SK-N-SH (cell line): Measurements from ENCODE around the gene SPTSSB. TPM values are rescaled to one million over a fixed set of nuclear protein-coding genes. Genes with fewer than 3 reads are reported as not detected.

Experiments used
- CTCF ChIA-PET: fragments of 300-600, 350-600 bp; formaldehyde crosslinking; extraction: SDS; loops from one replicate; lab custom pipeline; 2021; lab: Yijun Ruan, JAX
- POLR2A ChIA-PET: fragments of 350-600 bp; sonication (Branson Sonifier 250); formaldehyde crosslinking; extraction: SDS; loops from one replicate; lab custom pipeline; 2020; ENCODE audit warnings: antibody characterized with exemption, inconsistent platforms; lab: Yijun Ruan, JAX
- DNase-seq: peaks from one replicate; pipeline ENCODE4 v3.0.0; 2012
- H2AFZ ChIP-seq: fragments of 200-600 bp; sonication (generic); 2 replicates; pipeline ENCODE4 v1.8.1; 2016; ENCODE audit warnings: antibody characterized with exemption, mild to moderate bottlenecking, low read depth
- H3F3A ChIP-seq: fragments of 200-600 bp; sonication (generic); replicated peaks from 2 replicates; pipeline ENCODE3; 2016; ENCODE audit warnings: antibody characterized with exemption, mild to moderate bottlenecking; ENCODE audit not compliant: insufficient read depth
- H3K27ac ChIP-seq, 2 experiments: fragments of 200-500 bp in 1 of 2; fragments of 200-600 bp in 1 of 2; sonication (Bioruptor generic) in 1 of 2; sonication (generic), shearing (Covaris generic) in 1 of 2; 2 replicates each; pipeline versions ENCODE4 v1.5.1 to v1.6.1; 2014 to 2016; ENCODE audit warnings: low read depth in 2 of 2, inconsistent platforms in 1 of 2, low read length in 1 of 2, mild to moderate bottlenecking in 1 of 2, mixed read lengths in 1 of 2
- H3K27me3 ChIP-seq: fragments of 200-600 bp; sonication (generic), shearing (Covaris generic); 2 replicates; pipeline ENCODE4 v1.6.1; 2016; ENCODE audit warnings: mixed run types; ENCODE audit not compliant: insufficient read depth
- H3K36me3 ChIP-seq, 2 experiments: fragments of 200-500 bp in 1 of 2; fragments of 200-600 bp in 1 of 2; sonication (Bioruptor generic) in 1 of 2; sonication (generic) in 1 of 2; replicated peaks in 1 of 2; 2 replicates each; pipeline versions ENCODE3 to v1.5.1; 2014 to 2016; ENCODE audit warnings: low read length in 1 of 2, mild to moderate bottlenecking in 1 of 2; ENCODE audit not compliant: insufficient read depth in 2 of 2, control insufficient read depth in 1 of 2
- H3K4me1 ChIP-seq, 2 experiments: fragments of 200-500 bp in 1 of 2; fragments of 200-600 bp in 1 of 2; sonication (Bioruptor generic) in 1 of 2; sonication (generic), shearing (Covaris generic) in 1 of 2; 2 replicates each; pipeline versions ENCODE4 v1.5.1 to v1.6.1; 2014 to 2016; ENCODE audit warnings: low read depth in 1 of 2, low read length in 1 of 2, mixed run types in 1 of 2; ENCODE audit not compliant: insufficient read depth in 2 of 2, control insufficient read depth in 1 of 2
- H3K4me2 ChIP-seq: fragments of 200-600 bp; sonication (generic), shearing (Covaris generic); 2 replicates; pipeline ENCODE4 v1.6.1; 2017; ENCODE audit warnings: mixed run types
- H3K4me3 ChIP-seq, 2 experiments: fragments of 200-500 bp in 1 of 2; fragments of 200-600 bp in 1 of 2; sonication (Bioruptor generic) in 1 of 2; sonication (generic), shearing (Covaris generic) in 1 of 2; 2 replicates each; pipeline versions ENCODE4 v1.5.1 to v1.8.1; 2014 to 2016; ENCODE audit warnings: low read depth in 2 of 2, inconsistent platforms in 1 of 2, low read length in 1 of 2, mild to moderate bottlenecking in 1 of 2, mixed read lengths in 1 of 2, moderate library complexity in 1 of 2
- H3K79me2 ChIP-seq: fragments of 200-600 bp; sonication (generic); 2 replicates; pipeline ENCODE4 v1.8.1; 2017; ENCODE audit warnings: mild to moderate bottlenecking; ENCODE audit not compliant: insufficient read depth
- H3K9ac ChIP-seq: fragments of 200-600 bp; sonication (generic); 2 replicates; pipeline ENCODE4 v1.6.1; 2017; ENCODE audit warnings: mixed run types
- H3K9me2 ChIP-seq: fragments of 200-600 bp; sonication (generic); 2 replicates; pipeline ENCODE4 v1.6.1; 2017; ENCODE audit warnings: mixed run types
- H3K9me3 ChIP-seq: fragments of 200-600 bp; sonication (generic); 2 replicates; pipeline ENCODE4 v1.6.1; 2017; ENCODE audit warnings: mixed run types, mild to moderate bottlenecking, moderate library complexity
- H4K20me1 ChIP-seq: fragments of 200-600 bp; sonication (generic); 2 replicates; pipeline ENCODE4 v1.6.1; 2017; ENCODE audit warnings: mild to moderate bottlenecking, mixed run types; ENCODE audit not compliant: insufficient read depth
- CHD2 ChIP-seq: fragments of 150-350 bp; IDR thresholded peaks from 2 replicates; pipeline ENCODE4 v1.6.1; 2018; ENCODE audit warnings: low read length; ENCODE audit not compliant: partially characterized antibody
- ELF1 ChIP-seq: IDR thresholded peaks from 2 replicates; pipeline ENCODE4 v1.4.0; 2012
- EP300 ChIP-seq, 2 experiments: IDR thresholded peaks; 2 replicates each; pipeline versions ENCODE4 v1.4.0 to v1.6.1; 2012; ENCODE audit warnings: borderline replicate concordance in 1 of 2, low read depth in 1 of 2, low read length in 1 of 2
- FOSL2 ChIP-seq: IDR thresholded peaks from 2 replicates; pipeline ENCODE4 v1.4.0; 2012; ENCODE audit warnings: low read depth, mild to moderate bottlenecking, moderate library complexity, borderline replicate concordance
- FOXJ3 ChIP-seq: sonication (generic); formaldehyde crosslinking; IDR thresholded peaks from 2 replicates; pipeline ENCODE4 v1.5.1; 2020; ENCODE audit warnings: mild to moderate bottlenecking, missing genetic modification reagents
- FOXM1 ChIP-seq: IDR thresholded peaks from 2 replicates; pipeline ENCODE4 v1.4.0; 2012; ENCODE audit warnings: low read depth, mild to moderate bottlenecking
- GABPA ChIP-seq: IDR thresholded peaks from 2 replicates; pipeline ENCODE4 v1.4.0; 2012; ENCODE audit warnings: low read depth, mild to moderate bottlenecking
- JUND ChIP-seq: IDR thresholded peaks from 2 replicates; pipeline ENCODE4 v1.4.0; 2012
- MAX ChIP-seq: IDR thresholded peaks from 2 replicates; pipeline ENCODE4 v1.4.0; 2012; ENCODE audit warnings: low read depth
- MXI1 ChIP-seq: IDR thresholded peaks from 2 replicates; pipeline ENCODE4 v1.6.1; 2012; ENCODE audit warnings: mild to moderate bottlenecking, low read depth, low read length, improper control_type of control experiment
- POLR2AphosphoS5 ChIP-seq: IDR thresholded peaks from 2 replicates; pipeline ENCODE4 v1.6.1; 2012; ENCODE audit warnings: low read depth, low read length
- REST ChIP-seq: IDR thresholded peaks from 2 replicates; pipeline ENCODE4 v1.6.1; 2012; ENCODE audit warnings: mild to moderate bottlenecking, low read depth, low read length, moderate library complexity
- SMC3 ChIP-seq: IDR thresholded peaks from 2 replicates; pipeline ENCODE4 v1.6.1; 2012; ENCODE audit warnings: low read depth, low read length, improper control_type of control experiment
- TEAD4 ChIP-seq: IDR thresholded peaks from 2 replicates; pipeline ENCODE4 v1.4.0; 2012; ENCODE audit warnings: mild to moderate bottlenecking, borderline replicate concordance; ENCODE audit not compliant: insufficient read depth
- USF2 ChIP-seq: fragments of 150-350 bp; IDR thresholded peaks from 2 replicates; pipeline ENCODE4 v1.6.1; 2017; ENCODE audit warnings: antibody characterized with exemption, low read length, low read depth, borderline replicate concordance
- WGBS: methylation state at CpG from one replicate; pipeline ENCODE4 v1.1.6; 2017; ENCODE audit warnings: low lambda C conversion rate; 5-methylcytosine and 5-hydroxymethylcytosine counted together
- polyA plus RNA-seq, 3 experiments: library from polyadenylated mRNA; depleted of rRNA; stranded (reverse); fragments of >200 nt; gene quantifications; 2 replicates each; pipeline ENCODE4 v1.2.3, GENCODE V29; 2012
- TF ChIP-seq, protein P1 (sequence below): IDR thresholded peaks from 2 replicates; pipeline ENCODE4 v1.4.0; 2012; ENCODE audit warnings: low read depth, borderline replicate concordance
- TF ChIP-seq, protein P2 (sequence below): fragments of 150-350 bp; IDR thresholded peaks from 2 replicates; pipeline ENCODE4 v1.6.1; 2016; ENCODE audit warnings: mild to moderate bottlenecking, low read depth, low read length
- TF ChIP-seq, protein P3 (sequence below): fragments of 200-600 bp; sonication (generic); IDR thresholded peaks from 2 replicates; pipeline ENCODE4 v1.6.1; 2017; ENCODE audit warnings: antibody characterized with exemption, mild to moderate bottlenecking, moderate library complexity

Gene SPTSSB
- polyA plus RNA-seq, 1 of the 3 experiments (the other 2 are of a cell fraction): 0.07 TPM

DNA sequence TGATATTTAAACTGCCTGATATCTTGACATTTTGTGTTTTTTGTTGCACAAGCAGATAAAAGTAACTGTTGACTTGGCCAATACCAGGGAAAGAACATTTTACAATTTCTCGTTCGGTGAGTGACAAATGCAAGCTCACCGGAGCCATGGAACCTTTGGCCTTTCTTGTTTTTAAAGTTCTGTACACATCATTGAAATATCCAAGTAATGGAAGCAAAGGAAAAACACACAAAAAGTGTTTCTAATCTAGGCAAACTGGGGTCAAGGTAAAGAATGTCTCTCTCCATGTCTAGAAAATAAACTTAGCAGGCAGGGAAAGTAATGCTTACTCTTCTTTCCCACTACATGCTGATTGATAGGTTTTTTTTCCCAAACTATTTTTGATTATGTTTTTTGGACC, 27.8 kb downstream of the SPTSSB start:
- CTCF ChIA-PET: interaction anchor here (1.5 kb wide), 1 partner anchor 17 kb away, joined by 3 read pairs; no protein-coding TSS in a partner anchor
- POLR2A ChIA-PET: no interaction called here

GRCh38 chr3:161342629-161343028, 28.7 kb downstream of the SPTSSB start:
- POLR2A ChIA-PET: no interaction called here
- TF ChIP-seq FOXM1 (no peak), USF2 (no peak), MXI1 (no peak), FOSL2 (no peak), CHD2 (no peak), JUND (no peak), TEAD4 (no peak), REST (no peak), SMC3 (no peak), MAX (no peak)
- TF ChIP-seq, protein P1, sequence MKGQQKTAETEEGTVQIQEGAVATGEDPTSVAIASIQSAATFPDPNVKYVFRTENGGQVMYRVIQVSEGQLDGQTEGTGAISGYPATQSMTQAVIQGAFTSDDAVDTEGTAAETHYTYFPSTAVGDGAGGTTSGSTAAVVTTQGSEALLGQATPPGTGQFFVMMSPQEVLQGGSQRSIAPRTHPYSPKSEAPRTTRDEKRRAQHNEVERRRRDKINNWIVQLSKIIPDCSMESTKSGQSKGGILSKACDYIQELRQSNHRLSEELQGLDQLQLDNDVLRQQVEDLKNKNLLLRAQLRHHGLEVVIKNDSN: no peak

More for the DNA sequence above, 27.8 kb downstream of the SPTSSB start:
- no peaks in the 10 kb centered on the region for H3F3A ChIP-seq
- H3K79me2 ChIP-seq: no peaks in the 10 kb centered on the region
- no peak overlapping the region for H3K9ac ChIP-seq
- H3K27me3 ChIP-seq: no peaks in the 10 kb centered on the region
- H2AFZ ChIP-seq: no peak overlapping the region
- H3K9me2 ChIP-seq: no peaks in the 10 kb centered on the region
- TF ChIP-seq GABPA (no peak), POLR2AphosphoS5 (no peak), ELF1 (no peak), MAX (no peak), FOXJ3 (CRISPR knock-in tag) (no peak), SMC3 (no peak), EP300 (IDR thresholded peaks at IDR 0.05; ENCODE audit: borderline replicate concordance in 1 of 2, low read depth in 1 of 2, low read length in 1 of 2) (no peak), TEAD4 (no peak)
- TF ChIP-seq, protein P2, sequence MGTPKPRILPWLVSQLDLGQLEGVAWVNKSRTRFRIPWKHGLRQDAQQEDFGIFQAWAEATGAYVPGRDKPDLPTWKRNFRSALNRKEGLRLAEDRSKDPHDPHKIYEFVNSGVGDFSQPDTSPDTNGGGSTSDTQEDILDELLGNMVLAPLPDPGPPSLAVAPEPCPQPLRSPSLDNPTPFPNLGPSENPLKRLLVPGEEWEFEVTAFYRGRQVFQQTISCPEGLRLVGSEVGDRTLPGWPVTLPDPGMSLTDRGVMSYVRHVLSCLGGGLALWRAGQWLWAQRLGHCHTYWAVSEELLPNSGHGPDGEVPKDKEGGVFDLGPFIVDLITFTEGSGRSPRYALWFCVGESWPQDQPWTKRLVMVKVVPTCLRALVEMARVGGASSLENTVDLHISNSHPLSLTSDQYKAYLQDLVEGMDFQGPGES: no peak
- TF ChIP-seq, protein P3, sequence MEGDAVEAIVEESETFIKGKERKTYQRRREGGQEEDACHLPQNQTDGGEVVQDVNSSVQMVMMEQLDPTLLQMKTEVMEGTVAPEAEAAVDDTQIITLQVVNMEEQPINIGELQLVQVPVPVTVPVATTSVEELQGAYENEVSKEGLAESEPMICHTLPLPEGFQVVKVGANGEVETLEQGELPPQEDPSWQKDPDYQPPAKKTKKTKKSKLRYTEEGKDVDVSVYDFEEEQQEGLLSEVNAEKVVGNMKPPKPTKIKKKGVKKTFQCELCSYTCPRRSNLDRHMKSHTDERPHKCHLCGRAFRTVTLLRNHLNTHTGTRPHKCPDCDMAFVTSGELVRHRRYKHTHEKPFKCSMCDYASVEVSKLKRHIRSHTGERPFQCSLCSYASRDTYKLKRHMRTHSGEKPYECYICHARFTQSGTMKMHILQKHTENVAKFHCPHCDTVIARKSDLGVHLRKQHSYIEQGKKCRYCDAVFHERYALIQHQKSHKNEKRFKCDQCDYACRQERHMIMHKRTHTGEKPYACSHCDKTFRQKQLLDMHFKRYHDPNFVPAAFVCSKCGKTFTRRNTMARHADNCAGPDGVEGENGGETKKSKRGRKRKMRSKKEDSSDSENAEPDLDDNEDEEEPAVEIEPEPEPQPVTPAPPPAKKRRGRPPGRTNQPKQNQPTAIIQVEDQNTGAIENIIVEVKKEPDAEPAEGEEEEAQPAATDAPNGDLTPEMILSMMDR: no peak
- whole genome bisulfite sequencing: 80% methylated on average over 3 of the region's 3 CpGs
- no peaks in the 10 kb centered on the region for H3K36me3 ChIP-seq
- no peak overlapping the region for H3K4me2 ChIP-seq
- H4K20me1 ChIP-seq: no peaks in the 10 kb centered on the region
- no peak overlapping the region for H3K4me3 ChIP-seq
- H3K27ac ChIP-seq: no peak overlapping the region
- no peaks in the 10 kb centered on the region for H3K9me3 ChIP-seq
- H3K4me1 ChIP-seq: no peaks in the 10 kb centered on the region; a peak in 1 of 4 replicates
- DNase-seq: no peak

More at GRCh38 chr3:161342629-161343028, 28.7 kb downstream of the SPTSSB start:
- 41% methylated on average over 3 of the region's 3 CpGs for WGBS
- Histone ChIP-seq H3K9ac (no peak overlapping the region), H2AFZ (no peak overlapping the region), H4K20me1 (no peaks in the 10 kb centered on the region), H3K4me2 (no peak overlapping the region), H3K36me3 (no peaks in the 10 kb centered on the region), H3K4me1 (no peaks in the 10 kb centered on the region), H3K79me2 (no peaks in the 10 kb centered on the region), H3K27ac (no peak overlapping the region), H3K27me3 (no peaks in the 10 kb centered on the region), H3F3A (no peaks in the 10 kb centered on the region), H3K9me3 (no peaks in the 10 kb centered on the region), H3K9me2 (no peaks in the 10 kb centered on the region), H3K4me3 (no peak overlapping the region)
- CTCF ChIA-PET: no interaction called here
- no peak for DNase-seq
